Thymus (tissue), 14 donors: ENCODE results near the gene SPANXA2. TPM values are rescaled to one million over a fixed set of nuclear protein-coding genes. Genes with fewer than 3 reads are reported as not detected.
"Not testable (repeated sequence)": the region's sequence is repeated elsewhere in the genome, so short reads cannot be mapped to it uniquely, and the experiment has no call there.

Experiments used
- DNase-seq, 9 donors: peaks; one replicate each; pipeline ENCODE4 v3.0.0-alpha.2; 2013; ENCODE audit warnings: low spot score in 9 of 9, low read depth in 6 of 9, missing footprints in 1 of 9
- H3K27ac ChIP-seq, 2 donors: one replicate each; pipeline ENCODE4 v1.5.1; 2013; ENCODE audit warnings: control low read depth in 1 of 2, low read depth in 1 of 2, low read length in 1 of 2, mild to moderate bottlenecking in 1 of 2, moderate library complexity in 1 of 2
- H3K27me3 ChIP-seq, 2 donors: one replicate each; pipeline ENCODE4 v1.5.1; 2013; ENCODE audit warnings: low read length in 1 of 2; ENCODE audit not compliant: control insufficient read depth in 2 of 2, insufficient read depth in 1 of 2
- H3K36me3 ChIP-seq, 2 donors: one replicate each; pipeline ENCODE4 v1.5.1; 2013; ENCODE audit warnings: low read length in 1 of 2, mild to moderate bottlenecking in 1 of 2, moderate library complexity in 1 of 2; ENCODE audit not compliant: control insufficient read depth in 2 of 2, insufficient read depth in 2 of 2
- H3K4me1 ChIP-seq, 2 donors: one replicate each; pipeline ENCODE4 v1.5.1; 2013; ENCODE audit warnings: low read length in 2 of 2; ENCODE audit not compliant: control insufficient read depth in 2 of 2, insufficient read depth in 2 of 2
- H3K4me3 ChIP-seq, 2 donors: one replicate each; pipeline ENCODE4 v1.5.1; 2013; ENCODE audit warnings: low read length in 2 of 2, control low read depth in 1 of 2, mild to moderate bottlenecking in 1 of 2
- H3K9me3 ChIP-seq, 2 donors: one replicate each; pipeline ENCODE4 v1.5.1; 2013; ENCODE audit warnings: low read length in 1 of 2, mild to moderate bottlenecking in 1 of 2; ENCODE audit not compliant: control insufficient read depth in 2 of 2, insufficient read depth in 1 of 2
- WGBS: extraction: QIAGEN DNeasy Blood & Tissue Kit; methylation state at CpG from one replicate; pipeline ENCODE4 v1.1.7; 2013; 5-methylcytosine and 5-hydroxymethylcytosine counted together
- long read RNA-seq, 10 donors: transcript quantifications; one replicate each; lab custom pipeline, GENCODE V29; 2026
- polyA plus RNA-seq: library from polyadenylated mRNA; stranded (reverse); fragments of 200-250 nt; gene quantifications from one replicate; pipeline ENCODE4 v1.2.3, GENCODE V29; 2013
- total RNA-seq: library from RNA; stranded (reverse); fragments of 120-200 nt; gene quantifications from one replicate; pipeline ENCODE4 v1.2.4, GENCODE V29; 2013
- donor health status: healthy.

The SPANXA2 gene, protein sequence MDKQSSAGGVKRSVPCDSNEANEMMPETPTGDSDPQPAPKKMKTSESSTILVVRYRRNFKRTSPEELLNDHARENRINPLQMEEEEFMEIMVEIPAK
- total RNA-seq (0.09 TPM), polyA plus RNA-seq (not detected)
- long read RNA-seq, donor 1 = 0 reads
- long read RNA-seq, donor 2 = 0 reads
- long read RNA-seq, donor 3 = 0 reads
- long read RNA-seq, donor 4 = 0 reads
- long read RNA-seq, donor 5 = 0 reads
- long read RNA-seq, donor 6 = 0 reads
- long read RNA-seq, donor 7 = 0 reads
- long read RNA-seq, donor 8 = 0 reads
- long read RNA-seq, donor 9 = 0 reads
- long read RNA-seq, donor 10 = 0 reads

DNA sequence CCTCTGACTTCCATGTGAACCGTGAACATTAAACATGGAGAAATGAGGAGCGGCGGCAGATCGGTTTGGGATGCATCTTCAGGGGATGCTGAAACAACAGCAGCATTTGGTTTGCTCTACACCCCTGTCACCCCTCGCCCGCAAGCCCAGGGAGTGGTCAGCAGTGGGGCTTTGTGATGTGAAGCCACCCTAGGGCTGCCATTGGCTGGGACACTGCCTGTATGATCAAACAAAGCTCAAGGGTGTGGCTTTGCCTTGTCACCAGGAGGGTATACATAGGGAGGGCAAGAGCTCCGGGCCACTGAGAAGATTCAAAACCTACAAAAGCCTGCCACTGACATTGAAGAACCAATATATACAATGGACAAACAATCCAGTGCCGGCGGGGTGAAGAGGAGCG lies at the start of gene SPANXA2:
Gene SPANXA2 (plus strand): TSS at position 301 of the 400 bp plus-strand sequence. CDS start 60 bp downstream, at position 361.
- not testable (repeated sequence) for DNase-seq, H3K27ac ChIP-seq, H3K36me3 ChIP-seq, H3K4me1 ChIP-seq, H3K4me3 ChIP-seq, H3K9me3 ChIP-seq, H3K27me3 ChIP-seq
- no CpG with 5 or more reads among the region's 10 CpGs for whole genome bisulfite sequencing

DNA sequence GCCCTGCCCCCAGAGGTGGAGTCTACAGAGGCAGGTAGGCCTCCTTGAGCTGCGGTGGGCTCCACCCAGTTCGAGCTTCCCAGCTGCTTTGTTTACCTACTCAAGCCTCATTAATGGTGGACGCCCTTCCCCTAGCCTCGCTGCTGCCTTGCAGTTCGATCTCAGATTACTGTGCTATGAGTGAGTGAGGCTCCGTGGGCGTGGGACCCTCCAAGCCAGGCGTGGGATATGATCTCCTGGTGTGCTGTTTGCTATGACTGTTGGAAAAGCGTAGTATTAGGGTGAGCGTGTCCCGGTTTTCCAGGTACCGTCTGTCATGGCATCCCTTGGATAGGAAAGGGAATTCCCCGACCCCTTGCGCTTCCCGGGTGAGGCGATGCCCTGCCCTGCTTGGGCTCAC lies 47.0 kb upstream of the SPANXA2 start:
- WGBS = 91% methylated on average over 11 of the region's 16 CpGs
- not testable (repeated sequence) for H3K27me3 ChIP-seq, H3K4me1 ChIP-seq, H3K27ac ChIP-seq, H3K4me3 ChIP-seq, H3K9me3 ChIP-seq, DNase-seq, H3K36me3 ChIP-seq

DNA sequence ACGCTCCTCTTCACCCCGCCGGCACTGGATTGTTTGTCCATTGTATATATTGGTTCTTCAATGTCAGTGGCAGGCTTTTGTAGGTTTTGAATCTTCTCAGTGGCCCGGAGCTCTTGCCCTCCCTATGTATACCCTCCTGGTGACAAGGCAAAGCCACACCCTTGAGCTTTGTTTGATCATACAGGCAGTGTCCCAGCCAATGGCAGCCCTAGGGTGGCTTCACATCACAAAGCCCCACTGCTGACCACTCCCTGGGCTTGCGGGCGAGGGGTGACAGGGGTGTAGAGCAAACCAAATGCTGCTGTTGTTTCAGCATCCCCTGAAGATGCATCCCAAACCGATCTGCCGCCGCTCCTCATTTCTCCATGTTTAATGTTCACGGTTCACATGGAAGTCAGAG lies 4.9 kb upstream of the SPANXA2 start, which contains the start of gene SPANXA1:
Gene SPANXA1 (minus strand): TSS at position 101 of the 400 bp plus-strand sequence. CDS start 60 bp downstream, at position 41.
- not testable (repeated sequence) for H3K4me3 ChIP-seq, DNase-seq, H3K36me3 ChIP-seq, H3K27me3 ChIP-seq, H3K27ac ChIP-seq, H3K9me3 ChIP-seq, H3K4me1 ChIP-seq
- no CpG with 5 or more reads among the region's 10 CpGs for WGBS

DNA sequence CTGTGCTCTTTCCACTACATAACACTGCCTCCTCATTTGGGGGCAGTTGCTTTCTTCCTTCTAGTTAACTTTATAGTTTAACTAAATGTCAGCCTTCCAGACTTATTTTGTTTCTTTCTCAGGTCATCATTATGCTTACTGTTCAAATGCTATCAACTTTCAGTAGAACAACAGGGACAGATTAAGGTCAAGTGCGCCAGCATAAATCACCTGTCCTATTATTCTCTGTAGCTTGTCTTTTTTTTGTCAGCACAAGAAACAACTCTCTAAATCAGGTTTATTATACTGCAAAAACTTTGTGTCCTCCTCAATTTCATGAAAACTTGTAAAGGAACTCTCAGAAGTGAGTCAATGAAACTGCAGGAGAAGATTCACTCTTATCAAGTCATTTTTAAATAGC lies 19.6 kb downstream of the SPANXA2 start:
- no peaks in the 10 kb centered on the region for H3K27me3 ChIP-seq
- DNase-seq = no peak
- no peaks in the 10 kb centered on the region for H3K4me1 ChIP-seq
- H3K36me3 ChIP-seq = no peaks in the 10 kb centered on the region
- no peak overlapping the region for H3K4me3 ChIP-seq
- 95% methylated on average over 1 of the region's 1 CpG for WGBS
- no peak overlapping the region for H3K27ac ChIP-seq
- no peaks in the 10 kb centered on the region for H3K9me3 ChIP-seq

DNA sequence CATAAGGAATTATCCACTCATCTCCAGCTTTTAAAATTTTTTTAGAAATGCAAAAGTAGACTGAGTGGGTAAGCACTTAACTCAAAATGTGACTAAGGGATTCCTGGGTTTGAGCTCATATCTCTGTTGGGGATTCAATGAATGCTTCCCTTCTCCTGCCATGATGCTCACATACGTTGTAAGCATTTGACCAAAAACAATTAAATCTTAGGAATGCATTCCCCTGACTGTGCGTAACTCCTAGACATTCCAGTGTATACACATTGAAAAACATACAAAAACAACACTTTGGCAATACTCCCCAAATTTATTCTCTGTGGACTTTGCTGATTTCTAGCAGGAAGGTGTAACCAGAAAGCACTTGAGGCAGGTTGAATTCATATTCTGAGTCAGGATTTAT lies 29.8 kb downstream of the SPANXA2 start:
- Histone ChIP-seq H3K27ac (no peak overlapping the region), H3K4me1 (no peaks in the 10 kb centered on the region), H3K36me3 (no peaks in the 10 kb centered on the region), H3K9me3 (no peaks in the 10 kb centered on the region), H3K27me3 (no peaks in the 10 kb centered on the region), H3K4me3 (no peak overlapping the region)
- WGBS = 89% methylated on average over 2 of the region's 2 CpGs
- DNase-seq = no peak

DNA sequence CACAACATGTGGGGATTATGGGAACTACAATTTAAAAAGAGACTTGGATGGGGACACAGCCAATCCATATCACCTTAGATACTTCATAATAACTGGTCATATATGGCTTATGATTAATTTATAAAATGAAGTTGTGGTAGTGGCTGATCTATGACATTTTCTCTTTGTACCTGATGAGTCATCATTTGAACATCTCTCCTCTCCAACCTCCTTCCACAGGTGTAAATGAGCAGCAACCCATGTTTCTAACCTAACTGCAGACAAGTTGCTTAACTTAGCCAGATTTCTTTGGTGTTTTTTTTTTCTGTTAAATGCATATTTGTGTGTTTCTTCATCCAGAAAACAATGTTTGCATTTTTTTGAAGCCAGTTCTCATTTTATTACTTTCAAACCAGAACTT lies 42.6 kb downstream of the SPANXA2 start:
- Histone ChIP-seq H3K4me1 (no peaks in the 10 kb centered on the region), H3K4me3 (no peak overlapping the region), H3K9me3 (no peaks in the 10 kb centered on the region), H3K27ac (no peak overlapping the region), H3K36me3 (no peaks in the 10 kb centered on the region), H3K27me3 (no peaks in the 10 kb centered on the region)
- DNase-seq = no peak

DNA sequence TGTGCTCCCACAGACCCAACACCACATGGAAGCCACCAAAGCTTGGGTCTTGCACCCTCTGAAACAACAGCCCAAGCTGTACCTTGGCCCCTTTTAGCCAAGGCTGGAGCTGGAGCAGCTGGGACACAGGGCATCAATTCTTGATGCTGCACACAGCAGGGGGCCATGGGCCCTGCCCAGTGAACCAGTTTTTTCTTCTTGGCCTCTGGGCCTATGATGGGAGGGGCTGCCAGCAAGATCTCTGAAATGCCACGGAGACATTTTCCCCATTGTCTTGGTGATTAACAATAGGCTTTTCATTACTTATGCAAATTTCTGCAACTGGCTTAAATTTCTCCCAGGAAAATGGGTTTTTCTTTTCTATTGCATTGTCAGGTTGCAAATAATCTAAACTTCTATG lies 49.0 kb downstream of the SPANXA2 start:
- Histone ChIP-seq H3K4me1 (no peaks in the 10 kb centered on the region), H3K27ac (no peak overlapping the region), H3K4me3 (no peak overlapping the region), H3K36me3 (no peaks in the 10 kb centered on the region), H3K27me3 (no peaks in the 10 kb centered on the region), H3K9me3 (no peaks in the 10 kb centered on the region)
- WGBS = 62% methylated on average over 1 of the region's 1 CpG
- no peak for DNase-seq

Other genes with a start within 250 kb of the SPANXA2 start
- gene SPANXA1, start 5.0 kb upstream of the SPANXA2 start, total RNA-seq = 0.09 TPM
- gene SPANXA1, start 5.0 kb upstream of the SPANXA2 start, polyA plus RNA-seq = not detected
- gene SPANXD, start 109.0 kb downstream of the SPANXA2 start, total RNA-seq = not detected
- gene SPANXD, start 109.0 kb downstream of the SPANXA2 start, polyA plus RNA-seq = not detected
- gene MAGEC3, start 248.6 kb downstream of the SPANXA2 start, total RNA-seq = not detected
- 0.07 TPM for gene MAGEC3, start 248.6 kb downstream of the SPANXA2 start, polyA plus RNA-seq